K562 (cell line): ENCODE results near the gene LAIR1. TPM values are rescaled to one million over a fixed set of nuclear protein-coding genes. Genes with fewer than 3 reads are reported as not detected.

Source experiments
- ATAC-seq: fragments of 200-7000 bp; cut with Tn5 transposase; 3 replicates; pipeline ENCODE4 v1.9.1; 2020; ENCODE audit warnings: moderate library complexity
- BruUV-seq: library from RNA; stranded (reverse); fragments of 400-500 nt; replicated peaks from 2 replicates; lab custom pipeline; 2021; lab: Mats Ljungman, UMichigan
- CTCF ChIA-PET: fragments of 300-600 bp; formaldehyde crosslinking; extraction: SDS; loops from one replicate; lab custom pipeline; 2021; ENCODE audit warnings: low intra/inter-chr PET ratio; lab: Yijun Ruan, JAX
- POLR2A ChIA-PET: fragments of 300-600, 350-650 bp; sonication (Branson Sonifier 250); formaldehyde crosslinking; extraction: SDS; loops from one replicate; lab custom pipeline; 2021; ENCODE audit warnings: antibody characterized with exemption, inconsistent platforms; lab: Yijun Ruan, JAX
- DNase-seq, 4 experiments: peaks; one replicate each; pipeline versions ENCODE4 v3.0.0 to v3.0.0-alpha.2; 2011 to 2018; ENCODE audit warnings: low spot score in 3 of 4, mixed read lengths in 3 of 4; ENCODE audit errors: extremely low read depth in 1 of 4
- FAIRE-seq: peaks from 2 replicates; lab custom pipeline; 2011; peaks lifted over from hg19 to GRCh38; lab: Jason Lieb, UNC
- H2AFZ ChIP-seq: 2 replicates; pipeline ENCODE4 v1.6.0; 2011; ENCODE audit warnings: low read depth, low read length, control low read depth, inconsistent platforms
- H3K27ac ChIP-seq: fragments of 200-600 bp; 3 replicates; pipeline ENCODE4 v1.8.0; 2011; ENCODE audit warnings: low read depth, mild to moderate bottlenecking, control low read depth, inconsistent platforms, low read length, moderate library complexity, mixed read lengths; ENCODE audit errors: extremely low read depth
- H3K27me3 ChIP-seq, 2 experiments: fragments of 300-600 bp in 1 of 2; 2 replicates in 1 of 2; 3 replicates in 1 of 2; pipeline versions ENCODE4 v1.6.0 to v1.8.0; 2011; ENCODE audit warnings: inconsistent platforms in 2 of 2, low read length in 2 of 2, mild to moderate bottlenecking in 1 of 2, mixed read lengths in 1 of 2, moderate library complexity in 1 of 2; ENCODE audit not compliant: control insufficient read depth in 2 of 2, insufficient read depth in 2 of 2
- H3K36me3 ChIP-seq: fragments of 300-600 bp; 3 replicates; pipeline ENCODE4 v1.8.0; 2011; ENCODE audit warnings: mild to moderate bottlenecking, low read length, inconsistent platforms; ENCODE audit not compliant: control insufficient read depth, insufficient read depth
- H3K4me1 ChIP-seq, 2 experiments: fragments of 200-600 bp in 1 of 2; replicated peaks in 1 of 2; 2 replicates in 1 of 2; 3 replicates in 1 of 2; pipeline versions ENCODE4 v1.5.1 to v1.8.0; 2011; ENCODE audit warnings: inconsistent platforms in 2 of 2, low read length in 2 of 2, mild to moderate bottlenecking in 1 of 2, mixed read lengths in 1 of 2, moderate library complexity in 1 of 2; ENCODE audit not compliant: control insufficient read depth in 2 of 2, insufficient read depth in 2 of 2
- H3K4me2 ChIP-seq: 2 replicates; pipeline ENCODE4 v1.6.1; 2011; ENCODE audit warnings: low read length, control low read depth, inconsistent platforms, mixed read lengths; ENCODE audit not compliant: insufficient read depth
- H3K4me3 ChIP-seq: fragments of 200-600 bp; sonication (generic), shearing (Covaris generic); 2 replicates; pipeline ENCODE4 v1.5.1; 2016; ENCODE audit warnings: control low read depth, inconsistent platforms
- H3K79me2 ChIP-seq: fragments of 200-600 bp; 3 replicates; pipeline ENCODE4 v1.8.0; 2011; ENCODE audit warnings: low read length, inconsistent platforms; ENCODE audit not compliant: control insufficient read depth, insufficient read depth
- H3K9ac ChIP-seq, 2 experiments: 2 replicates each; pipeline versions ENCODE4 v1.6.0 to v1.6.1; 2011; ENCODE audit warnings: low read depth in 2 of 2, low read length in 2 of 2, control low read depth in 1 of 2, inconsistent platforms in 1 of 2, mild to moderate bottlenecking in 1 of 2, mixed read lengths in 1 of 2; ENCODE audit not compliant: insufficient read depth in 1 of 2
- H3K9me1 ChIP-seq: one replicate; pipeline ENCODE4 v1.6.0; 2011; ENCODE audit warnings: inconsistent platforms, mild to moderate bottlenecking, low read length, moderate library complexity; ENCODE audit not compliant: control insufficient read depth, insufficient read depth
- H3K9me3 ChIP-seq: replicated peaks from 2 replicates; pipeline ENCODE4 v1.5.1; 2011; ENCODE audit warnings: low read depth, low read length, inconsistent platforms; ENCODE audit not compliant: control insufficient read depth, insufficient read depth
- H4K20me1 ChIP-seq: replicated peaks from 2 replicates; pipeline ENCODE4 v1.6.1; 2011; ENCODE audit warnings: low read length, inconsistent platforms, mixed read lengths; ENCODE audit not compliant: control insufficient read depth, insufficient read depth
- ATF1 ChIP-seq, 2 experiments: fragments of 450-650 bp in 1 of 2; IDR thresholded peaks; 2 replicates each; pipeline ENCODE4 v1.6.1; 2016; ENCODE audit warnings: missing compliant biosample characterization in 1 of 2, missing genetic modification characterization in 1 of 2
- EHMT2 ChIP-seq: fragments of 450-650 bp; IDR thresholded peaks from 2 replicates; pipeline ENCODE4 v1.6.1; 2018; ENCODE audit warnings: antibody characterized with exemption
- FOXO4 ChIP-seq: fragments of 450-650 bp; formaldehyde crosslinking; IDR thresholded peaks from 2 replicates; pipeline ENCODE4 v1.4.0; 2020; ENCODE audit warnings: mild to moderate bottlenecking, moderate library complexity
- MYC ChIP-seq, 2 experiments: fragments of 250-450 bp in 1 of 2; sonication (Bioruptor Pico) in 1 of 2; IDR thresholded peaks; 2 replicates each; pipeline versions ENCODE4 v1.5.1 to v1.6.1; 2012 to 2021; ENCODE audit warnings: low read depth in 2 of 2, borderline replicate concordance in 1 of 2, improper control_type of control experiment in 1 of 2, low read length in 1 of 2, mild to moderate bottlenecking in 1 of 2, moderate library complexity in 1 of 2
- SETDB1 ChIP-seq: IDR thresholded peaks from one replicate; pipeline ENCODE4 v1.6.1; 2012; ENCODE audit warnings: low read length, control low read depth, inconsistent platforms
- STAT5B ChIP-seq: fragments of 250-450 bp; sonication (Bioruptor Pico); IDR thresholded peaks from 2 replicates; pipeline ENCODE4 v1.8.0; 2021; ENCODE audit warnings: mild to moderate bottlenecking, inconsistent platforms
- XRCC4 ChIP-seq: IDR thresholded peaks from one replicate; pipeline ENCODE4 v1.6.1; 2011; ENCODE audit not compliant: insufficient read depth, insufficient read length; ENCODE audit errors: extremely low read depth
- ZEB2 ChIP-seq: fragments of 450-650 bp; IDR thresholded peaks from 2 replicates; pipeline ENCODE4 v1.6.1; 2016
- ZNF696 ChIP-seq: fragments of 250-450 bp; sonication (Bioruptor Pico); conservative IDR thresholded peaks from 2 replicates; pipeline ENCODE4 v1.4.0; 2020; ENCODE audit warnings: mild to moderate bottlenecking, moderate library complexity
- WGBS: fragments of 100-300 bp; shearing (Covaris generic); methylation state at CpG from one replicate; pipeline ENCODE4 v1.1.6; 2016; ENCODE audit warnings: low coverage, mixed read lengths; ENCODE audit not compliant: insufficient coverage; ENCODE audit errors: missing lambda C conversion rate; 5-methylcytosine and 5-hydroxymethylcytosine counted together
- in situ Hi-C: fragments of 300-500 bp; cut with MboI; formaldehyde crosslinking; loops from 4 replicates; pipeline ENCODE4 v1.15.0; 2018; ENCODE audit warnings: inconsistent platforms, mixed read lengths
- intact Hi-C: fragments of 100-400 bp; cut with micrococcal nuclease; formaldehyde crosslinking; loops from 2 replicates; pipeline ENCODE4 v1.14.2; 2022
- polyA plus RNA-seq, 8 experiments: library from polyadenylated mRNA; depleted of rRNA in 4 of 8; stranded (reverse) in 5 of 8; unstranded in 3 of 8; fragments of >200 nt; fragmentation: Nextera tagmentation in 2 of 8; fragmentation: Illumina TruSeq in 1 of 8; extraction: Ambion mirVana in 2 of 8; extraction: Trizol in 1 of 8; gene quantifications; 2 replicates each; pipeline versions ENCODE4 v1.2.1 to v1.2.3, GENCODE V29; 2011 to 2014; ENCODE audit warnings: inconsistent platforms in 1 of 8, missing spikeins in 1 of 8
- total RNA-seq, 7 experiments: library from RNA; depleted of rRNA in 6 of 7; stranded (reverse); fragments of >200 nt in 6 of 7; fragmentation: Illumina TruSeq in 2 of 7; extraction: Trizol in 2 of 7; gene quantifications; 2 replicates each; pipeline versions ENCODE4 v1.2.1 to v1.2.3, GENCODE V29; 2011 to 2021; ENCODE audit warnings: low replicate concordance in 1 of 7

The LAIR1 gene
- total and polyA plus RNA-seq, 9 of the 15 experiments (the other 6 are each of a cell fraction or from before 2014, with no cell fraction given): 0.12 to 0.54 (median 0.24) TPM; not detected in 6

- FAIRE-seq: no peak
- BruUV-seq: no TSS peak
- H3K4me3 ChIP-seq: no peak overlapping the region
- H3K27me3 ChIP-seq: peaks cover 0 to under 1% of the 10 kb centered on the region in 2 experiments; a peak in 3 of 5 replicates
- no peak for DNase-seq
- H3K9me3 ChIP-seq: no peaks in the 10 kb centered on the region
- no peak overlapping the region for H3K4me2 ChIP-seq
- no peak overlapping the region for H3K27ac ChIP-seq
- intact Hi-C loops (no loop called here), in situ Hi-C loops (no loop called here)
- H4K20me1 ChIP-seq: no peaks in the 10 kb centered on the region; the same call in 1 of the 2 replicates
- no peak overlapping the region for H2AFZ ChIP-seq
- peaks cover 0 to 23% of the 10 kb centered on the region in 2 experiments; a peak in 3 of 5 replicates for H3K4me1 ChIP-seq
- no peaks in the 10 kb centered on the region for H3K9me1 ChIP-seq
- POLR2A ChIA-PET: no interaction called here
- H3K36me3 ChIP-seq: no peaks in the 10 kb centered on the region
- no peaks in the 10 kb centered on the region for H3K79me2 ChIP-seq
- CTCF ChIA-PET: no interaction called here
- no peak for ATAC-seq
- TF ChIP-seq SETDB1: no peak
- TF ChIP-seq XRCC4: no peak
- TF ChIP-seq ZEB2: no peak
- no peak for TF ChIP-seq FOXO4
- TF ChIP-seq MYC (IDR thresholded peaks at IDR 0.05; ENCODE audit: low read depth, low read length): no peak
- TF ChIP-seq MYC (CRISPR knock-in tag; IDR thresholded peaks at IDR 0.05; ENCODE audit: borderline replicate concordance, low read depth): no peak
- no peak for TF ChIP-seq ZNF696 (CRISPR knock-in tag)
- no peak for TF ChIP-seq STAT5B (CRISPR knock-in tag)
- no peak for TF ChIP-seq ATF1 (CRISPR knock-in tag; IDR thresholded peaks at IDR 0.05)
- TF ChIP-seq ATF1 (tag; IDR thresholded peaks at IDR 0.05): peak; percentile 32; the same call in 1 of the 2 replicates
- TF ChIP-seq EHMT2: 0 out of 2 replicates have a peak, but pooled peaks have one; percentile 25
- no peak overlapping the region for H3K9ac ChIP-seq
- 0% methylated on average over 4 of the region's 4 CpGs for WGBS
These were observed 49.4 kb upstream of the LAIR1 start for GRCh38 chr19:54414156-54414555.
